HepG2 (cell line): ENCODE data around the gene DAPK1. TPM values are rescaled to one million over a fixed set of nuclear protein-coding genes. Genes with fewer than 3 reads are reported as not detected.
A peak's percentile ranks its signal among the peaks of the same experiment; 100 is the strongest.

ENCODE experiments used
- ARID5B ChIP-seq: IDR thresholded peaks from 2 replicates; pipeline ENCODE4 v1.4.0; 2020; ENCODE audit warnings: mild to moderate bottlenecking, missing genetic modification reagents
- ARNT2 ChIP-seq: sonication (generic); formaldehyde crosslinking; IDR thresholded peaks from 2 replicates; pipeline ENCODE4 v1.8.0; 2022; ENCODE audit warnings: mild to moderate bottlenecking, low read depth, missing genetic modification reagents, moderate library complexity
- EEA1 ChIP-seq: sonication (generic); formaldehyde crosslinking; IDR thresholded peaks from 2 replicates; pipeline ENCODE4 v1.5.1; 2020; ENCODE audit warnings: mild to moderate bottlenecking, missing genetic modification reagents, borderline replicate concordance
- NFYB ChIP-seq: sonication (generic); formaldehyde crosslinking; IDR thresholded peaks from 2 replicates; pipeline ENCODE4 v1.4.0; 2020; ENCODE audit warnings: missing genetic modification reagents
- NRL ChIP-seq: sonication (generic); formaldehyde crosslinking; IDR thresholded peaks from 2 replicates; pipeline ENCODE4 v1.5.0; 2020; ENCODE audit warnings: missing genetic modification reagents, mild to moderate bottlenecking, moderate library complexity, borderline replicate concordance
- PAX8 ChIP-seq: sonication (generic); formaldehyde crosslinking; IDR thresholded peaks from 2 replicates; pipeline ENCODE4 v1.8.0; 2022; ENCODE audit warnings: mild to moderate bottlenecking, missing genetic modification reagents, borderline replicate concordance
- RBM39 ChIP-seq: fragments of 200-400 bp; formaldehyde crosslinking; IDR thresholded peaks from one replicate; pipeline ENCODE4 v1.6.1; 2018; ENCODE audit warnings: antibody characterized with exemption, mild to moderate bottlenecking, low read depth, low read length; ENCODE audit not compliant: poor library complexity, severe bottlenecking
- RNF2 ChIP-seq: fragments of 450-650 bp; conservative IDR thresholded peaks from 2 replicates; pipeline ENCODE4 v1.6.1; 2016; ENCODE audit warnings: low read depth
- SATB2 ChIP-seq: sonication (generic); formaldehyde crosslinking; IDR thresholded peaks from 2 replicates; pipeline ENCODE4 v1.5.0; 2020; ENCODE audit warnings: missing genetic modification reagents
- SIX4 ChIP-seq: sonication (generic); formaldehyde crosslinking; IDR thresholded peaks from 2 replicates; pipeline ENCODE4 v1.4.0; 2020; ENCODE audit warnings: missing genetic modification reagents
- SMARCE1 ChIP-seq: fragments of 450-650 bp; IDR thresholded peaks from 2 replicates; pipeline ENCODE4 v1.6.1; 2017; ENCODE audit warnings: borderline replicate concordance
- SNAI1 ChIP-seq: sonication (generic); formaldehyde crosslinking; IDR thresholded peaks from 2 replicates; pipeline ENCODE4 v1.5.0; 2020; ENCODE audit warnings: mild to moderate bottlenecking, missing genetic modification reagents, borderline replicate concordance
- ZBTB14 ChIP-seq: sonication (generic); formaldehyde crosslinking; IDR thresholded peaks from 2 replicates; pipeline ENCODE4 v1.4.0; 2020; ENCODE audit warnings: missing genetic modification reagents
- ZBTB26 ChIP-seq: IDR thresholded peaks from 2 replicates; pipeline ENCODE4 v1.6.1; 2016; ENCODE audit warnings: missing compliant biosample characterization, missing genetic modification reagents, borderline replicate concordance
- ZIK1 ChIP-seq: sonication (generic); formaldehyde crosslinking; IDR thresholded peaks from 2 replicates; pipeline ENCODE4 v1.5.0; 2020; ENCODE audit warnings: mild to moderate bottlenecking, low read depth, missing genetic modification reagents, borderline replicate concordance
- ZKSCAN8 ChIP-seq: IDR thresholded peaks from 2 replicates; pipeline ENCODE4 v1.6.1; 2016; ENCODE audit warnings: borderline replicate concordance, missing genetic modification reagents, missing compliant biosample characterization
- ZNF20 ChIP-seq: sonication (generic); formaldehyde crosslinking; IDR thresholded peaks from 2 replicates; pipeline ENCODE4 v1.4.0; 2020; ENCODE audit warnings: mild to moderate bottlenecking, moderate library complexity, missing genetic modification reagents
- ZNF3 ChIP-seq: IDR thresholded peaks from 2 replicates; pipeline ENCODE4 v1.7.0; 2017; ENCODE audit warnings: inconsistent platforms
- ZNF703 ChIP-seq: sonication (generic); formaldehyde crosslinking; IDR thresholded peaks from 2 replicates; pipeline ENCODE4 v1.5.1; 2020; ENCODE audit warnings: missing genetic modification reagents, mild to moderate bottlenecking, moderate library complexity, borderline replicate concordance
- ZNF746 ChIP-seq: sonication (generic); formaldehyde crosslinking; IDR thresholded peaks from 2 replicates; pipeline ENCODE4 v1.8.0; 2022; ENCODE audit warnings: mild to moderate bottlenecking, missing genetic modification reagents
- ZUFSP ChIP-seq: sonication (generic); formaldehyde crosslinking; IDR thresholded peaks from 2 replicates; pipeline ENCODE4 v1.9.0; 2021; ENCODE audit warnings: missing genetic modification reagents, mild to moderate bottlenecking, borderline replicate concordance
- polyA plus RNA-seq, 8 experiments: library from polyadenylated mRNA; depleted of rRNA in 3 of 8; stranded (reverse) in 7 of 8; unstranded in 1 of 8; fragments of >200 nt; fragmentation: Illumina TruSeq in 4 of 8; extraction: Trizol in 4 of 8; gene quantifications; 2 replicates each; pipeline versions ENCODE4 v1.2.1 to v1.2.3, GENCODE V29; 2011 to 2016; ENCODE audit warnings: low read depth in 4 of 8, missing spikeins in 1 of 8, mixed read lengths in 1 of 8; ENCODE audit not compliant: insufficient read depth in 1 of 8
- total RNA-seq, 5 experiments: library from RNA; depleted of rRNA; stranded (reverse); fragments of >200 nt; fragmentation: Illumina TruSeq; extraction: Trizol; gene quantifications; 2 replicates each; pipeline ENCODE4 v1.2.3, GENCODE V29; 2016; ENCODE audit warnings: low read depth in 1 of 5

Gene DAPK1
- total and polyA plus RNA-seq, 2 of the 13 experiments (the other 11 are each of a cell fraction or from before 2014, with no cell fraction given): 35.7 to 35.9 TPM

- TF ChIP-seq ZNF3 (CRISPR knock-in tag): no peak
- peak; percentile 91 for TF ChIP-seq ARNT2 (CRISPR knock-in tag)
- peak; percentile 73 for TF ChIP-seq NRL (CRISPR knock-in tag)
- TF ChIP-seq PAX8 (CRISPR knock-in tag): no peak; the same call in 1 of the 2 replicates
- TF ChIP-seq ARID5B (CRISPR knock-in tag): peak; percentile 31; the same call in 1 of the 2 replicates
- TF ChIP-seq ZNF20 (CRISPR knock-in tag): no peak
- no peak for TF ChIP-seq SIX4 (CRISPR knock-in tag)
- TF ChIP-seq ZNF703 (CRISPR knock-in tag): peak; percentile 45; the same call in 1 of the 2 replicates
- TF ChIP-seq ZBTB26 (CRISPR knock-in tag): peak; percentile 20
- peak; percentile 89; the same call in 1 of the 2 replicates for TF ChIP-seq EEA1
- TF ChIP-seq ZKSCAN8 (CRISPR knock-in tag): peak; percentile 18; the same call in 1 of the 2 replicates
- TF ChIP-seq ZIK1 (CRISPR knock-in tag): 0 out of 2 replicates have a peak, but pooled peaks have one; percentile 39
- TF ChIP-seq RNF2: peak; percentile 69; the same call in 1 of the 2 replicates
- TF ChIP-seq SATB2 (CRISPR knock-in tag): no peak; the same call in 1 of the 2 replicates
- peak; percentile 51 for TF ChIP-seq ZBTB14 (CRISPR knock-in tag)
- no peak for TF ChIP-seq ZNF746 (CRISPR knock-in tag)
- TF ChIP-seq RBM39: peak; percentile 76
- TF ChIP-seq ZUFSP (CRISPR knock-in tag): no peak
- peak; percentile 71 for TF ChIP-seq NFYB
- no peak for TF ChIP-seq SMARCE1
- TF ChIP-seq SNAI1 (CRISPR knock-in tag): no peak
These were observed 228.4 kb downstream of the DAPK1 start, which contains the start of gene CTSL (continued) for GRCh38 chr9:87725900-87726709.
